NT2/D1 (cell line): ENCODE measurements around the gene NSFL1C.

Experiments used
- SUZ12 ChIP-seq: IDR thresholded peaks from 2 replicates; pipeline ENCODE4 v1.6.1; 2011; ENCODE audit not compliant: insufficient read length, insufficient read depth; ENCODE audit errors: extremely low read depth
- YY1 ChIP-seq: IDR thresholded peaks from 2 replicates; pipeline ENCODE4 v1.6.1; 2011; ENCODE audit not compliant: insufficient read length, insufficient read depth
- ZNF274 ChIP-seq: IDR thresholded peaks from 2 replicates; pipeline ENCODE4 v1.6.1; 2011; ENCODE audit warnings: mild to moderate bottlenecking, low read depth, low read length

DNA sequence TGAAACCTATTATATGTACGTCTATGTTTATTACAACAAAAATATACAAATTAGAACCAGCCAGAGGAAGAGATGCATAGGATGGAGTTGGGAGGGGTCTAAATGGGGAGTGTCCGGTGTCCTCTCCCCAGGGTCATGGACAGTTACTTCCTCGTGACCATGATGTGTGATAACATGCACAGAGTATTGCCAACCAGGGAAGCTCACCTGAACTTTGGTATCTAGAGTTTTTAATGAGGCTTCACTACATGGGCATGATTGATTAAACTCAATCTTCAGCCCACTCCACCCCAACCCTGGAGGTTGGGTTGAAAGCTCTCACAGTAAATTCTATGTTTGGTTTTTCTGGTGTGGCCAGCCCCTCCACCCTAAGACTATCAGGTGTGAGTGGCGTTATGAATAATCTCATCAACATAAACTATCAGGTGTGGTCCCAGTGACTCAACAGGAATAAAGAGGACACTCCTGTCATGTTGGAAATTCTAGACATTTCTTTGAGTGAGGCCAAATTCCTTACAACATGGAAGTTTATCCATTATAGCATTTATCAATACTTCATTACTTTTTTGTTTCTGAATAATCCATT is 37.4 kb downstream of the NSFL1C start:
- TF ChIP-seq YY1 (no peak), ZNF274 (no peak), SUZ12 (no peak)
